ENCODE data around the gene ANKRD31.

GRCh38 chr5:75055727-75056144 lies 180.9 kb downstream of the ANKRD31 start:
- TF ChIP-seq CTCF (IDR thresholded peaks at IDR 0.05) (no peak), REST (IDR thresholded peaks at IDR 0.05; ENCODE audit: insufficient read depth in 1 of 2, low read depth in 2 of 2, low read length in 1 of 2) (no peak)

Measured in Panc1 (cell line).